ENCODE results near the gene MMEL1.
A peak's percentile ranks its signal among the peaks of the same experiment; 100 is the strongest.

MMEL1 gene

GRCh38 chr1:2558420-2558819 lies 74.4 kb downstream of the MMEL1 start:
- POLR2A ChIA-PET: no interaction called here
- CTCF ChIA-PET: interaction anchor here (0.5 kb wide), 1 partner anchor 858 kb away, joined by 3 read pairs; no protein-coding TSS in a partner anchor
- H3K9me3 ChIP-seq (ENCODE audit: control insufficient read depth, insufficient read depth, low read depth, low read length): no peaks in the 10 kb centered on the region
- no peak overlapping the region for H3K4me3 ChIP-seq (ENCODE audit: low read depth, low read length)
- no peaks in the 10 kb centered on the region for H3K4me1 ChIP-seq (ENCODE audit: control insufficient read depth, insufficient read depth, low read length)
- TF ChIP-seq ZNF157 (tag by site-specific recombination; IDR thresholded peaks at IDR 0.05) (no peak), ZNF629 (tag by site-specific recombination; IDR thresholded peaks at IDR 0.05) (no peak)
- H3K27ac ChIP-seq (ENCODE audit: extremely low read depth, low read depth, low read length): no peak overlapping the region
- H3K36me3 ChIP-seq (ENCODE audit: control insufficient read depth in 2 of 2, insufficient read depth in 1 of 2, low read length in 2 of 2): no peaks in the 10 kb centered on the region

- no peak overlapping the region for H3K4me3 ChIP-seq (ENCODE audit: low read depth, low read length)
- CTCF ChIA-PET: interaction anchor here (0.5 kb wide), 1 partner anchor 859 kb away, joined by 3 read pairs; no protein-coding TSS in a partner anchor
- POLR2A ChIA-PET: no interaction called here
- H3K27ac ChIP-seq (ENCODE audit: extremely low read depth, low read depth, low read length): no peak overlapping the region
- no peaks in the 10 kb centered on the region for H3K9me3 ChIP-seq (ENCODE audit: control insufficient read depth, insufficient read depth, low read depth, low read length)
- no peaks in the 10 kb centered on the region for H3K36me3 ChIP-seq (ENCODE audit: control insufficient read depth in 2 of 2, insufficient read depth in 1 of 2, low read length in 2 of 2)
- no peak for TF ChIP-seq ZNF26 (tag by site-specific recombination; IDR thresholded peaks at IDR 0.05)
- no peaks in the 10 kb centered on the region for H3K4me1 ChIP-seq (ENCODE audit: control insufficient read depth, insufficient read depth, low read length)
These were observed 75.1 kb downstream of the MMEL1 start for GRCh38 chr1:2557482-2558400.

- ChIA-PET POLR2A (no interaction called here), CTCF (no interaction called here)
- no peak overlapping the region for H3K4me3 ChIP-seq (ENCODE audit: low read depth, low read length)
- no peaks in the 10 kb centered on the region for H3K9me3 ChIP-seq (ENCODE audit: control insufficient read depth, insufficient read depth, low read depth, low read length)
- H3K36me3 ChIP-seq (ENCODE audit: control insufficient read depth in 2 of 2, insufficient read depth in 1 of 2, low read length in 2 of 2): no peaks in the 10 kb centered on the region
- no peak overlapping the region for H3K27ac ChIP-seq (ENCODE audit: extremely low read depth, low read depth, low read length)
- TF ChIP-seq ZBTB6 (tag by site-specific recombination; IDR thresholded peaks at IDR 0.05): peak; percentile 80
- no peak for TF ChIP-seq ZNF341 (tag by site-specific recombination; IDR thresholded peaks at IDR 0.05; ENCODE audit: low read depth)
- TF ChIP-seq CTCF (tag by site-specific recombination; IDR thresholded peaks at IDR 0.05): peak; percentile 8; the same call in 1 of the 2 replicates
- H3K4me1 ChIP-seq (ENCODE audit: control insufficient read depth, insufficient read depth, low read length): no peaks in the 10 kb centered on the region
These were observed 75.9 kb downstream of the MMEL1 start for GRCh38 chr1:2556678-2557481.

GRCh38 chr1:2556277-2556677 lies 76.5 kb downstream of the MMEL1 start, which contains the start of gene TNFRSF14:
Gene TNFRSF14 (plus strand): TSS chr1:2556371. CDS start chr1:2556665, 294 bp downstream.
- Histone ChIP-seq H3K4me1 (ENCODE audit: control insufficient read depth, insufficient read depth, low read length) (no peaks in the 10 kb centered on the region), H3K27ac (ENCODE audit: extremely low read depth, low read depth, low read length) (no peak within 1 kb of the TSS), H3K9me3 (ENCODE audit: control insufficient read depth, insufficient read depth, low read depth, low read length) (no peaks in the 10 kb centered on the region), H3K4me3 (ENCODE audit: low read depth, low read length) (no peak within 1 kb of the TSS), H3K36me3 (ENCODE audit: control insufficient read depth in 2 of 2, insufficient read depth in 1 of 2, low read length in 2 of 2) (no peaks in the 10 kb centered on the region)
- ChIA-PET POLR2A (interaction anchor here (0.5 kb wide), 1 partner anchor 167 kb away, joined by 3 read pairs; no protein-coding TSS in a partner anchor), CTCF (interaction anchor here (0.8 kb wide), 1 partner anchor 229 kb away, joined by 3 read pairs; no protein-coding TSS in a partner anchor)
- TF ChIP-seq ZNF324 (tag by site-specific recombination; IDR thresholded peaks at IDR 0.05): no peak
- TF ChIP-seq ZNF155 (tag by site-specific recombination; IDR thresholded peaks at IDR 0.05): no peak
- no peak for TF ChIP-seq ZSCAN16 (tag by site-specific recombination; IDR thresholded peaks at IDR 0.05)
- no peak for TF ChIP-seq ZNF747 (tag by site-specific recombination; IDR thresholded peaks at IDR 0.05)
- no peak for TF ChIP-seq ZSCAN30 (tag by site-specific recombination; IDR thresholded peaks at IDR 0.05)
- no peak for TF ChIP-seq ZNF514 (tag by site-specific recombination; IDR thresholded peaks at IDR 0.05)
- TF ChIP-seq KLF7 (tag by site-specific recombination; IDR thresholded peaks at IDR 0.05; ENCODE audit: borderline replicate concordance): no peak
- peak; percentile 83 for TF ChIP-seq REST (tag by site-specific recombination; IDR thresholded peaks at IDR 0.05)
- TF ChIP-seq ZNF302 (tag by site-specific recombination; IDR thresholded peaks at IDR 0.05; ENCODE audit: low read depth): no peak
- TF ChIP-seq ZNF561 (tag by site-specific recombination; IDR thresholded peaks at IDR 0.05; ENCODE audit: borderline replicate concordance): no peak
- TF ChIP-seq GLIS1 (tag by site-specific recombination; IDR thresholded peaks at IDR 0.05): peak; percentile 78
